Measurements from ENCODE around the gene RAPGEF1.

DNA sequence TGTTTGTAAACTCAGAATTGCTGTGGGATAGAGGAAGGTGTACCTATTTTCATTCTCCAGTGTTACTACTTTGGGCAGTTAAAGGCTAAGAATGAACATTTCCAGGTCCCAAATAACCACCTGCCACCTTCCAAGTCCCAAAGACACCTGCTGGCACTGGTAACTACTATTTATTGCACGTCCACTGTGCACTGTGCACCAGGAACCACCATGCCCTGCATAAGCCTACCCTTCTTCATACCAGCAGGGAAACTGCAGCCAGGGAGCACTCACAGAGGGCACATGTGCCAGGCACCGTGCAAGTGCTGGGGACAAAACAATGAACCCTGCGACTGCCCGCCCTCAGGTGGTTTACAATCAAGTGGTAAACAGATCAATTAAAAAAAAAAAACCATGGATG lies 34.9 kb downstream of the RAPGEF1 start:
- no peak for TF ChIP-seq TCF7L2 (IDR thresholded peaks at IDR 0.05; ENCODE audit: borderline replicate concordance, low read depth, low read length)
- TF ChIP-seq, protein P1, sequence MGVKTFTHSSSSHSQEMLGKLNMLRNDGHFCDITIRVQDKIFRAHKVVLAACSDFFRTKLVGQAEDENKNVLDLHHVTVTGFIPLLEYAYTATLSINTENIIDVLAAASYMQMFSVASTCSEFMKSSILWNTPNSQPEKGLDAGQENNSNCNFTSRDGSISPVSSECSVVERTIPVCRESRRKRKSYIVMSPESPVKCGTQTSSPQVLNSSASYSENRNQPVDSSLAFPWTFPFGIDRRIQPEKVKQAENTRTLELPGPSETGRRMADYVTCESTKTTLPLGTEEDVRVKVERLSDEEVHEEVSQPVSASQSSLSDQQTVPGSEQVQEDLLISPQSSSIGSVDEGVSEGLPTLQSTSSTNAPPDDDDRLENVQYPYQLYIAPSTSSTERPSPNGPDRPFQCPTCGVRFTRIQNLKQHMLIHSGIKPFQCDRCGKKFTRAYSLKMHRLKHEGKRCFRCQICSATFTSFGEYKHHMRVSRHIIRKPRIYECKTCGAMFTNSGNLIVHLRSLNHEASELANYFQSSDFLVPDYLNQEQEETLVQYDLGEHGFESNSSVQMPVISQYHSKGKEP (tag by site-specific recombination; IDR thresholded peaks at IDR 0.05) = no peak
- no peak for TF ChIP-seq REST (tag by site-specific recombination; IDR thresholded peaks at IDR 0.05)
- no peak for TF ChIP-seq ZFP37 (tag by site-specific recombination; IDR thresholded peaks at IDR 0.05)
